Neuron (in vitro differentiated cells): ENCODE measurements around the gene ZDHHC22.

Source experiments
- H2AFZ ChIP-seq: one replicate; pipeline ENCODE4 v1.6.1; 2013; ENCODE audit warnings: low read depth, mild to moderate bottlenecking, inconsistent platforms, low read length, moderate library complexity
- H3K27me3 ChIP-seq: one replicate; pipeline ENCODE4 v1.6.1; 2013; ENCODE audit warnings: low read length; ENCODE audit not compliant: insufficient read depth
- H3K36me3 ChIP-seq: one replicate; pipeline ENCODE4 v1.6.1; 2013; ENCODE audit warnings: low read length; ENCODE audit not compliant: insufficient read depth
- H3K4me1 ChIP-seq: one replicate; pipeline ENCODE4 v1.6.1; 2013; ENCODE audit warnings: low read length; ENCODE audit not compliant: insufficient read depth
- H3K4me3 ChIP-seq: 2 replicates; pipeline ENCODE4 v1.5.1; 2013; ENCODE audit warnings: mild to moderate bottlenecking, low read length, moderate library complexity
- H3K9me3 ChIP-seq: one replicate; pipeline ENCODE4 v1.6.1; 2013; ENCODE audit warnings: low read length

ZDHHC22 gene

GRCh38 chr14:77102154-77102553 is 39.4 kb downstream of the ZDHHC22 start:
- Histone ChIP-seq H3K27me3 (no peaks in the 10 kb centered on the region), H2AFZ (no peak overlapping the region), H3K4me1 (peaks cover 51% of the 10 kb centered on the region), H3K4me3 (no peak overlapping the region), H3K36me3 (peaks cover 9% of the 10 kb centered on the region), H3K9me3 (no peaks in the 10 kb centered on the region)

- peaks cover 49% of the 10 kb centered on the region for H3K4me1 ChIP-seq
- no peaks in the 10 kb centered on the region for H3K27me3 ChIP-seq
- H3K36me3 ChIP-seq = no peaks in the 10 kb centered on the region
- no peak overlapping the region for H2AFZ ChIP-seq
- no peak overlapping the region for H3K4me3 ChIP-seq
- H3K9me3 ChIP-seq = no peaks in the 10 kb centered on the region
Measured at GRCh38 chr14:77100961-77101360, 40.6 kb downstream of the ZDHHC22 start.

GRCh38 chr14:77099425-77100167 is 42.0 kb downstream of the ZDHHC22 start:
- Histone ChIP-seq H3K4me3 (peak overlapping the region; percentile 82), H3K4me1 (peaks cover 35% of the 10 kb centered on the region), H3K9me3 (no peaks in the 10 kb centered on the region), H3K36me3 (no peaks in the 10 kb centered on the region), H2AFZ (no peak overlapping the region), H3K27me3 (no peaks in the 10 kb centered on the region)

- Histone ChIP-seq H2AFZ (no peak overlapping the region), H3K4me3 (peak overlapping the region; percentile 82), H3K4me1 (peaks cover 27% of the 10 kb centered on the region), H3K9me3 (no peaks in the 10 kb centered on the region), H3K36me3 (no peaks in the 10 kb centered on the region), H3K27me3 (no peaks in the 10 kb centered on the region)
Measured at GRCh38 chr14:77098529-77099353, 42.9 kb downstream of the ZDHHC22 start.

- Histone ChIP-seq H3K36me3 (no peaks in the 10 kb centered on the region), H2AFZ (no peak within 1 kb of the TSS), H3K4me1 (peaks cover 26% of the 10 kb centered on the region), H3K27me3 (no peaks in the 10 kb centered on the region), H3K4me3 (peak within 1 kb of the TSS; percentile 82), H3K9me3 (no peaks in the 10 kb centered on the region)
Measured at GRCh38 chr14:77097700-77098528, 43.7 kb downstream of the ZDHHC22 start, which contains the start of gene CIPC. Gene CIPC (plus strand): TSS chr14:77098258. CDS start chr14:77105709, 7,451 bp downstream.

GRCh38 chr14:77097006-77097699 is 44.4 kb downstream of the ZDHHC22 start:
- peaks cover 26% of the 10 kb centered on the region for H3K4me1 ChIP-seq
- no peaks in the 10 kb centered on the region for H3K9me3 ChIP-seq
- H3K27me3 ChIP-seq = no peaks in the 10 kb centered on the region
- H3K4me3 ChIP-seq = peak overlapping the region; percentile 77
- no peak overlapping the region for H2AFZ ChIP-seq
- no peaks in the 10 kb centered on the region for H3K36me3 ChIP-seq

GRCh38 chr14:77094672-77095284 is 46.8 kb downstream of the ZDHHC22 start:
- H3K4me1 ChIP-seq = peaks cover 21% of the 10 kb centered on the region
- H3K4me3 ChIP-seq = no peak overlapping the region
- H3K27me3 ChIP-seq = no peaks in the 10 kb centered on the region
- H3K36me3 ChIP-seq = no peaks in the 10 kb centered on the region
- peaks cover 2% of the 10 kb centered on the region for H3K9me3 ChIP-seq
- no peak overlapping the region for H2AFZ ChIP-seq

GRCh38 chr14:77092676-77093075 is 48.9 kb downstream of the ZDHHC22 start:
- Histone ChIP-seq H3K4me1 (peaks cover 21% of the 10 kb centered on the region), H3K36me3 (no peaks in the 10 kb centered on the region), H3K9me3 (peaks cover 2% of the 10 kb centered on the region), H3K27me3 (no peaks in the 10 kb centered on the region), H2AFZ (no peak overlapping the region), H3K4me3 (no peak overlapping the region)

GRCh38 chr14:77091518-77091917 is 50.1 kb downstream of the ZDHHC22 start:
- peaks cover 23% of the 10 kb centered on the region for H3K4me1 ChIP-seq
- H3K9me3 ChIP-seq = peaks cover 2% of the 10 kb centered on the region
- no peak overlapping the region for H3K4me3 ChIP-seq
- no peaks in the 10 kb centered on the region for H3K36me3 ChIP-seq
- H2AFZ ChIP-seq = no peak overlapping the region
- no peaks in the 10 kb centered on the region for H3K27me3 ChIP-seq

GRCh38 chr14:77088645-77089044 is 52.9 kb downstream of the ZDHHC22 start:
- Histone ChIP-seq H3K4me3 (no peak overlapping the region), H3K4me1 (peaks cover 41% of the 10 kb centered on the region), H3K27me3 (no peaks in the 10 kb centered on the region), H3K9me3 (peaks cover 2% of the 10 kb centered on the region), H2AFZ (no peak overlapping the region), H3K36me3 (no peaks in the 10 kb centered on the region)

GRCh38 chr14:77088219-77088618 is 53.4 kb downstream of the ZDHHC22 start:
- Histone ChIP-seq H3K9me3 (peaks cover 2% of the 10 kb centered on the region), H3K36me3 (no peaks in the 10 kb centered on the region)

GRCh38 chr14:77087631-77088030 is 54.0 kb downstream of the ZDHHC22 start:
- Histone ChIP-seq H3K36me3 (no peaks in the 10 kb centered on the region), H3K27me3 (no peaks in the 10 kb centered on the region), H3K4me1 (peaks cover 46% of the 10 kb centered on the region), H3K9me3 (peaks cover 2% of the 10 kb centered on the region), H2AFZ (peak overlapping the region; percentile 11), H3K4me3 (no peak overlapping the region)

More at GRCh38 chr14:77088219-77088618, 53.4 kb downstream of the ZDHHC22 start:
- H2AFZ ChIP-seq = peak overlapping the region; percentile 11
- no peak overlapping the region for H3K4me3 ChIP-seq
- H3K27me3 ChIP-seq = no peaks in the 10 kb centered on the region
- peaks cover 42% of the 10 kb centered on the region for H3K4me1 ChIP-seq
